ENCODE data around the gene ABCA4. TPM values are rescaled to one million over a fixed set of nuclear protein-coding genes. Genes with fewer than 3 reads are reported as not detected.

Gene ABCA4
- polyA plus RNA-seq, 1 experiment, result 0.25 TPM

DNA sequence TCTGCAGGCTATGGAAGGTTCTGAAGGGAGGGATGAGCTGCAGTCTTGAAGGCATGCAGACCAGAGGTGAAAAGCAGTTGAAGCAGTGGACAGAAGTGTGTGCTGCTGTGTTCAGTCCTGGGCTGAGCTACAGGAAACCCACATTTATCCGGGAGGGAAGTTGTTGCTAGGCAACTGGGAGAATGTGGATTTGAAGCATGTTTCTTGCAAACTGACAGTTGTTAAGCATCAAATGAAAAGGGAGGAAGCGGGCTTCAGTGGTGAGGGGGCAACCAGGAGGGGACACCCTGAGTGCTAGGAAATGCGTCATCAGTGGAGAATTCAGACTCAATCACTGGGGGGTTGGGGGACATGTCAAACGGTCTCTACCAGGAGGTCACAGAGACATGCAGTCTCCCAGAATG lies 28.7 kb downstream of the ABCA4 start:
- H3K27me3 ChIP-seq (ENCODE audit: control insufficient read depth, insufficient read depth, low read length), result no peaks in the 10 kb centered on the region
- CTCF ChIA-PET, result interaction anchor here (0.6 kb wide), 1 partner anchor 47 kb away, joined by 3 read pairs; no protein-coding TSS in a partner anchor
- no peak overlapping the region for H3K4me3 ChIP-seq (ENCODE audit: low read depth, low read length)
- no peaks in the 10 kb centered on the region for H3K36me3 ChIP-seq (ENCODE audit: control insufficient read depth, insufficient read depth, low read length)
- POLR2A ChIA-PET, result no interaction called here
- DNase-seq (ENCODE audit: low read depth), result no peak
- TF ChIP-seq, protein P1, sequence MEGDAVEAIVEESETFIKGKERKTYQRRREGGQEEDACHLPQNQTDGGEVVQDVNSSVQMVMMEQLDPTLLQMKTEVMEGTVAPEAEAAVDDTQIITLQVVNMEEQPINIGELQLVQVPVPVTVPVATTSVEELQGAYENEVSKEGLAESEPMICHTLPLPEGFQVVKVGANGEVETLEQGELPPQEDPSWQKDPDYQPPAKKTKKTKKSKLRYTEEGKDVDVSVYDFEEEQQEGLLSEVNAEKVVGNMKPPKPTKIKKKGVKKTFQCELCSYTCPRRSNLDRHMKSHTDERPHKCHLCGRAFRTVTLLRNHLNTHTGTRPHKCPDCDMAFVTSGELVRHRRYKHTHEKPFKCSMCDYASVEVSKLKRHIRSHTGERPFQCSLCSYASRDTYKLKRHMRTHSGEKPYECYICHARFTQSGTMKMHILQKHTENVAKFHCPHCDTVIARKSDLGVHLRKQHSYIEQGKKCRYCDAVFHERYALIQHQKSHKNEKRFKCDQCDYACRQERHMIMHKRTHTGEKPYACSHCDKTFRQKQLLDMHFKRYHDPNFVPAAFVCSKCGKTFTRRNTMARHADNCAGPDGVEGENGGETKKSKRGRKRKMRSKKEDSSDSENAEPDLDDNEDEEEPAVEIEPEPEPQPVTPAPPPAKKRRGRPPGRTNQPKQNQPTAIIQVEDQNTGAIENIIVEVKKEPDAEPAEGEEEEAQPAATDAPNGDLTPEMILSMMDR (IDR thresholded peaks at IDR 0.05; ENCODE audit: insufficient read depth, low read depth, low read length), result no peak

DNA sequence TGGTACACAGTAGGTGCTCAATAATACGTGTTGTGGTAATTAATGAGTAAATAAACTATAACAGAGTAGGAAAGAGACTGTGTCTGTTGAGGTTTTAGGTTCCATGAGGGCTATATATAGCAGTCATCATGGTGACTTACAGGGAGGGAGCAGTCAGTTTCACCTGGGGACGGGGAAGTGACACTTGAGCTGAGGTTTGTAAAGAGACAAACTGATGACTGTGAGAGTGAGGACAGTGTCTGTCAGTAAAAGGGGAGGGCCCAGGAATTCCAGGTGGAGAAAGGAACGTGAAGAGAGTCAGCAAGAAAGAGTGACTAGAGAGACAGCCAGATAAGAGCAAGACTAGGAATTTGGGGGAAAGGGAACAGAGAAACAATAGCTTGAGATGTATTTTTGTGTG lies 30.2 kb downstream of the ABCA4 start:
- CTCF ChIA-PET, result no interaction called here
- DNase-seq (ENCODE audit: low read depth), result no peak
- Histone ChIP-seq H3K27me3 (ENCODE audit: control insufficient read depth, insufficient read depth, low read length) (0 out of 2 replicates have a peak, but pooled peaks cover 1% of the 10 kb centered on the region), H3K36me3 (ENCODE audit: control insufficient read depth, insufficient read depth, low read length) (no peaks in the 10 kb centered on the region), H3K4me3 (ENCODE audit: low read depth, low read length) (no peak overlapping the region)
- TF ChIP-seq, protein P1 (IDR thresholded peaks at IDR 0.05; ENCODE audit: insufficient read depth, low read depth, low read length), result no peak
- POLR2A ChIA-PET, result no interaction called here

DNA sequence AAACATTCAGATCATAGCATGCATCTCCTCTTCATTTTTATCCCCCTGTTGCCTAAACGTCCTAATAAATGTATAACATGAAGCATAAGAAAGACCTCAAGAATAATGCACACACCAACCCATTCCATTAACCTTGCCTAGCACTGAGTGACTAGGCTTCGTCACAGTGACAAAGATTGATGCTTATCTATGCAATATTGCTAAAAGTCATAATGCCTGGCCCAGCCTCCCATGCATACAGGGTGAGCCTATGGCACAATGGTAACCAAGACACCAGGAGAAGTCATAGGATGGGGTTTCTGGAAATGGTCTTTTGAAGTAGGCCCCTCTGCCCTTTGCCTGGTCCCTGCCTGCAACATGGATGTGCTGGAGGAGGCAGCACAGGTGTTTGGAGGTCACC lies 33.8 kb downstream of the ABCA4 start:
- TF ChIP-seq, protein P1 (IDR thresholded peaks at IDR 0.05; ENCODE audit: insufficient read depth, low read depth, low read length), result no peak
- Histone ChIP-seq H3K27me3 (ENCODE audit: control insufficient read depth, insufficient read depth, low read length) (peaks cover 6% of the 10 kb centered on the region), H3K4me3 (ENCODE audit: low read depth, low read length) (no peak overlapping the region), H3K36me3 (ENCODE audit: control insufficient read depth, insufficient read depth, low read length) (no peaks in the 10 kb centered on the region)
- DNase-seq (ENCODE audit: low read depth), result no peak
- CTCF ChIA-PET, result no interaction called here
- POLR2A ChIA-PET, result no interaction called here

DNA sequence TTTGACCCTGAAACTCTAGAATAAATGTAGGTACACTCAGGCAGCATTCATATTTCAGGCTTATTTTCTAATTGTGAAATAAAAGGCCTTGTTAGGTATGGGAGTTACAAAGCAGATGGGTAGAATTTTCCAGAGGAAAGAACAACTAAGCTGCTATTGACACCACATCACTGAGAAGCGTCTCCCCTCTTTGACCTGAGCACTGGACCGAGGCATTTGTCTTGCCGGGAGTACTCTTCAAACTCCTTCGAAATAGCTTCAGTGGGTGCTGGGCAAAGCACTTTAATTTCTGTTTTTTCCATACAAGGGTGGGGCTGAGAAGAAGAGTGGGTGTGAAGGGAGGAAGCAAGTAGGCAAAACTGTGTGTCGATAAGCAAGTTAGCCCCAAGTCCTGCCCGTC lies 36.4 kb downstream of the ABCA4 start:
- POLR2A ChIA-PET, result no interaction called here
- no peak overlapping the region for H3K4me3 ChIP-seq (ENCODE audit: low read depth, low read length)
- no peak for DNase-seq (ENCODE audit: low read depth)
- TF ChIP-seq, protein P1 (IDR thresholded peaks at IDR 0.05; ENCODE audit: insufficient read depth, low read depth, low read length), result no peak
- no peaks in the 10 kb centered on the region for H3K36me3 ChIP-seq (ENCODE audit: control insufficient read depth, insufficient read depth, low read length)
- peaks cover 6% of the 10 kb centered on the region for H3K27me3 ChIP-seq (ENCODE audit: control insufficient read depth, insufficient read depth, low read length)
- CTCF ChIA-PET, result interaction anchor here (0.7 to 1.7 kb wide), 5 partner anchors 8 to 1269 kb away, joined by 3 to 5 read pairs (median 3); no protein-coding TSS in a partner anchor

DNA sequence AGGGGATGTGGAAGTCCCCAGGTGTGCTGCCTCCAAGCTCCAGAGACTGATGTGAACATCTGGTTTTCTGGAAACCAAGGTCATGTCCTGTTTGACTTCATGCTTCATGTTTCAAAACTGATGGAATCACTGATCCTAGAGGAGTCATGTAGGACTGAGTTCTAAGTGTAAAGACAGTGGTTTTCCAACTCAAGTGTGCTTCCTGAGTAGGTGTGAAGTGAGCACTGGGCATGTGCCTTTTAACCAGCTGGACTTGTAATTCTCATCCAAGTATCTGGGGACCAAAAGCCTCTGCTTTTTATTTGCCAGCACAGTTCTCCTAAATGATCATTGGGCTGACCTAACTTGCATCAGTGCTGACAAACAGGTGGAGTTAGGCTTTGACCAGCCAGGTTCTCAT lies 36.9 kb downstream of the ABCA4 start:
- no peak overlapping the region for H3K4me3 ChIP-seq (ENCODE audit: low read depth, low read length)
- TF ChIP-seq, protein P1 (IDR thresholded peaks at IDR 0.05; ENCODE audit: insufficient read depth, low read depth, low read length), result no peak
- CTCF ChIA-PET, result interaction anchor here (0.7 to 1.7 kb wide), 4 partner anchors 10 to 1269 kb away, joined by 3 to 5 read pairs (median 4); no protein-coding TSS in a partner anchor
- H3K27me3 ChIP-seq (ENCODE audit: control insufficient read depth, insufficient read depth, low read length), result peaks cover 6% of the 10 kb centered on the region
- no peaks in the 10 kb centered on the region for H3K36me3 ChIP-seq (ENCODE audit: control insufficient read depth, insufficient read depth, low read length)
- POLR2A ChIA-PET, result no interaction called here
- no peak for DNase-seq (ENCODE audit: low read depth)
